Heart left ventricle (tissue), 16 donors: ENCODE results near the gene CYYR1. TPM values are rescaled to one million over a fixed set of nuclear protein-coding genes. Genes with fewer than 3 reads are reported as not detected.

Source experiments
- ATAC-seq, 4 donors: fragments of 200-7000 bp; cut with Tn5 transposase; one replicate each; pipeline ENCODE4 v1.9.1; 2020 to 2022; ENCODE audit warnings: moderate library complexity in 4 of 4, mild to moderate bottlenecking in 3 of 4, moderate number of reproducible peaks in 1 of 4
- DNase-seq, 5 donors: peaks; one replicate each; pipeline ENCODE4 v3.0.0-alpha.2; 2020
- H3K27ac ChIP-seq, 12 donors: fragments of 200-600 bp; sonication (generic) in 4 of 12; one replicate each; pipeline versions ENCODE4 v1.5.0 to v1.8.0; 2016 to 2022; ENCODE audit warnings: mild to moderate bottlenecking in 2 of 12
- H3K27me3 ChIP-seq, 9 donors: fragments of 200-600 bp; sonication (generic) in 2 of 9; one replicate each; pipeline versions ENCODE4 v1.5.1 to v1.8.0; 2016 to 2022; ENCODE audit warnings: mild to moderate bottlenecking in 3 of 9
- H3K36me3 ChIP-seq, 9 donors: fragments of 200-600 bp; sonication (generic) in 2 of 9; one replicate each; pipeline versions ENCODE4 v1.5.0 to v1.8.0; 2018 to 2022; ENCODE audit warnings: mild to moderate bottlenecking in 2 of 9
- H3K4me1 ChIP-seq, 12 donors: fragments of 200-600 bp; sonication (generic) in 4 of 12; one replicate each; pipeline versions ENCODE4 v1.5.0 to v1.8.0; 2016 to 2022; ENCODE audit warnings: mild to moderate bottlenecking in 3 of 12
- H3K4me3 ChIP-seq, 12 donors: fragments of 200-600 bp; sonication (generic) in 4 of 12; one replicate each; pipeline versions ENCODE4 v1.5.0 to v1.8.0; 2017 to 2022; ENCODE audit warnings: mild to moderate bottlenecking in 9 of 12, moderate library complexity in 4 of 12
- H3K9me3 ChIP-seq, 12 donors: fragments of 200-600 bp; sonication (generic) in 4 of 12; one replicate each; pipeline versions ENCODE4 v1.5.0 to v1.8.0; 2016 to 2022; ENCODE audit warnings: mild to moderate bottlenecking in 1 of 12
- CTCF ChIP-seq, 12 donors: fragments of 200-600 bp; sonication (generic) in 4 of 12; IDR thresholded peaks; one replicate each; pipeline versions ENCODE4 v1.5.0 to v1.8.0; 2018 to 2022; ENCODE audit warnings: antibody characterized with exemption in 12 of 12, mild to moderate bottlenecking in 5 of 12
- POLR2A ChIP-seq, 2 donors: fragments of 450-650 bp; IDR thresholded peaks; one replicate each; pipeline ENCODE4 v1.6.1; 2017; ENCODE audit warnings: antibody characterized with exemption in 2 of 2, mild to moderate bottlenecking in 2 of 2, moderate library complexity in 2 of 2
- WGBS, 4 donors: extraction: QIAGEN DNeasy Blood & Tissue Kit in 2 of 4; methylation state at CpG; one replicate each; pipeline versions ENCODE4 v1.1.5 to v1.1.7; 2013 to 2018; 5-methylcytosine and 5-hydroxymethylcytosine counted together
- intact Hi-C, 10 donors: fragments of 100-400 bp; cut with DNase I; formaldehyde crosslinking; loops; one replicate each; pipeline versions ENCODE4 v1.11.1 to v1.14.2; 2022
- polyA plus RNA-seq, 2 donors: library from polyadenylated mRNA; stranded (reverse); fragments of 200-250 nt; gene quantifications; one replicate each; pipeline ENCODE4 v1.2.3, GENCODE V29; 2013
- total RNA-seq, 9 donors: library from RNA; depleted of rRNA in 2 of 9; stranded (reverse); fragments of >200 nt in 2 of 9; fragmentation: NEBNext Ultra II Directional in 3 of 9; extraction: Animal tissue kit (Norgen Biotek cat#: 25700) in 3 of 9; gene quantifications; one replicate each; pipeline versions ENCODE4 v1.1.0 to v1.2.4, GENCODE V29; 2016 to 2023
- donor health status: ischemic (EF 13 %, LVEDD 7.1; RV severe dilation, severe dysfunction).
- donor health status: healthy with polysubstance abuse.
- donor health status: DM: no; HTN: yes; CAD: no.
- donor health status: DM: no; HTN: no; CAD: no.
- donor health status: ischemic (EF 25% LVEDD 6.9; RV normal size, moderate dysfunction).
- donor health status: ischemic (EF 25% LVEDD 5.7; RV mildly dilated, moderate dysfunction).
- donor health status: healthy.
- donor health status: DM: yes; HTN: yes; CAD: no.
- donor health status: ischemic (EF 35%, LVEDD 5.7; RV mildly dilated, moderate dysfunction).
- donor health status: nonischemic (EF 11% LVEDD 7.7; RV severe dilation, severe dysfunction).
- donor health status: DM: yes; HTN: yes; CAD: no.
- donor health status: PGD.
- donor health status: ischemic (EF 29% LVEDD 5.4; RV normal size, mild dysfunction).
- donor health status: nonischemic (EF 23%, LVEDD 6.1; RV moderate dilation, normal function).

Gene CYYR1
- total and polyA plus RNA-seq, 11 donors, result 12.1 to 37.6 (median 17.2) TPM

GRCh38 chr21:26495283-26495849, 77.7 kb downstream of the CYYR1 start:
- Histone ChIP-seq H3K4me1 (peaks cover 0 to 4% (median 0%) of the 10 kb centered on the region in 12 donors), H3K27ac (no peak overlapping the region), H3K9me3 (peaks cover 0 to under 1% (median 0%) of the 10 kb centered on the region in 12 donors), H3K36me3 (no peaks in the 10 kb centered on the region), H3K4me3 (no peak overlapping the region), H3K27me3 (no peaks in the 10 kb centered on the region)
- no peak for DNase-seq
- WGBS, 4 donors, result 85 to 88% (median 87%) methylated on average over 10 of the region's 10 CpGs
- ATAC-seq, result no peak
- intact Hi-C loops, result no loop called here
- no peak for TF ChIP-seq CTCF (IDR thresholded peaks at IDR 0.05)
- no peak for TF ChIP-seq POLR2A (IDR thresholded peaks at IDR 0.05)

GRCh38 chr21:26491663-26492062, 81.4 kb downstream of the CYYR1 start:
- H3K9me3 ChIP-seq, result peaks cover 0 to 10% (median 0%) of the 10 kb centered on the region in 12 donors
- H3K4me1 ChIP-seq, result peaks cover 0 to 4% (median 0%) of the 10 kb centered on the region in 12 donors
- DNase-seq, result no peak
- WGBS, 4 donors, result 58 to 87% (median 79%) methylated on average over 3 of the region's 3 CpGs
- H3K36me3 ChIP-seq, result no peaks in the 10 kb centered on the region
- no peak overlapping the region for H3K27ac ChIP-seq
- H3K27me3 ChIP-seq, result no peaks in the 10 kb centered on the region
- ATAC-seq, result no peak
- no peak overlapping the region for H3K4me3 ChIP-seq
- TF ChIP-seq POLR2A (IDR thresholded peaks at IDR 0.05) (no peak), CTCF (IDR thresholded peaks at IDR 0.05) (no peak)
- intact Hi-C loops, result no loop called here

GRCh38 chr21:26490771-26491170, 82.3 kb downstream of the CYYR1 start:
- intact Hi-C loops, result no loop called here
- DNase-seq, result no peak
- Histone ChIP-seq H3K9me3 (peaks cover 0 to 10% (median 0%) of the 10 kb centered on the region in 12 donors), H3K36me3 (no peaks in the 10 kb centered on the region), H3K27ac (no peak overlapping the region), H3K4me1 (peaks cover 0 to 4% (median 0%) of the 10 kb centered on the region in 12 donors), H3K4me3 (no peak overlapping the region), H3K27me3 (no peaks in the 10 kb centered on the region)
- 37 to 41% (median 40%) methylated on average over 2 of the region's 2 CpGs for WGBS, 4 donors
- TF ChIP-seq POLR2A (IDR thresholded peaks at IDR 0.05), result no peak
- no peak for TF ChIP-seq CTCF (IDR thresholded peaks at IDR 0.05)
- no peak for ATAC-seq

- ATAC-seq (no peak), DNase-seq (no peak)
- Histone ChIP-seq H3K9me3 (peaks cover 0 to 10% (median 0%) of the 10 kb centered on the region in 12 donors), H3K27me3 (no peaks in the 10 kb centered on the region), H3K4me3 (no peak overlapping the region), H3K27ac (no peak overlapping the region), H3K36me3 (no peaks in the 10 kb centered on the region), H3K4me1 (peaks cover 0 to 4% (median 0%) of the 10 kb centered on the region in 12 donors)
- whole genome bisulfite sequencing, 4 donors, result 96 to 97% (median 96%) methylated on average over 6 of the region's 6 CpGs
- intact Hi-C loops, result loop anchor here in 2 of 10 donors (10.0 kb wide), 2 partner anchors 75 to 85 kb away; partner anchors contain the start of gene CYYR1 (in 1 of the 2)
- TF ChIP-seq POLR2A (IDR thresholded peaks at IDR 0.05) (no peak), CTCF (IDR thresholded peaks at IDR 0.05) (no peak)
These were observed 83.3 kb downstream of the CYYR1 start for GRCh38 chr21:26489781-26490180.
